ENCODE measurements around the gene ZNF366.

The ZNF366 gene

GRCh38 chr5:72451741-72452505 lies 55.3 kb downstream of the ZNF366 start:
- H3K4me3 ChIP-seq (ENCODE audit: low read depth, low read length), result peak overlapping the region; percentile 11; the same call in 1 of the 2 replicates
- no peak for TF ChIP-seq CTCF (IDR thresholded peaks at IDR 0.05; ENCODE audit: insufficient read depth, low read depth, low read length, missing control alignments)
- peak; percentile 90 for DNase-seq (ENCODE audit: low read depth)

GRCh38 chr5:72448368-72448767 lies 58.8 kb downstream of the ZNF366 start:
- no peak for TF ChIP-seq CTCF (IDR thresholded peaks at IDR 0.05; ENCODE audit: insufficient read depth, low read depth, low read length, missing control alignments)
- DNase-seq (ENCODE audit: low read depth), result no peak
- H3K4me3 ChIP-seq (ENCODE audit: low read depth, low read length), result no peak overlapping the region

- no peak for DNase-seq (ENCODE audit: low read depth)
- no peak overlapping the region for H3K4me3 ChIP-seq (ENCODE audit: low read depth, low read length)
- TF ChIP-seq CTCF (IDR thresholded peaks at IDR 0.05; ENCODE audit: insufficient read depth, low read depth, low read length, missing control alignments), result no peak
Measured at GRCh38 chr5:72447751-72448150, 59.5 kb downstream of the ZNF366 start.

- no peak for DNase-seq (ENCODE audit: low read depth)
- no peak for TF ChIP-seq CTCF (IDR thresholded peaks at IDR 0.05; ENCODE audit: insufficient read depth, low read depth, low read length, missing control alignments)
- H3K4me3 ChIP-seq (ENCODE audit: low read depth, low read length), result no peak overlapping the region
Measured at GRCh38 chr5:72445969-72446368, 61.2 kb downstream of the ZNF366 start.

- DNase-seq (ENCODE audit: low read depth), result no peak
- no peak for TF ChIP-seq CTCF (IDR thresholded peaks at IDR 0.05; ENCODE audit: insufficient read depth, low read depth, low read length, missing control alignments)
- H3K4me3 ChIP-seq (ENCODE audit: low read depth, low read length), result no peak overlapping the region
Measured at GRCh38 chr5:72443883-72444282, 63.3 kb downstream of the ZNF366 start.

- no peak for DNase-seq (ENCODE audit: low read depth)
- H3K4me3 ChIP-seq (ENCODE audit: low read depth, low read length), result no peak overlapping the region
- TF ChIP-seq CTCF (IDR thresholded peaks at IDR 0.05; ENCODE audit: insufficient read depth, low read depth, low read length, missing control alignments), result no peak
Measured at GRCh38 chr5:72441862-72442540, 65.2 kb downstream of the ZNF366 start.

Data from GM12865 (cell line).